BE2C (cell line): ENCODE measurements around the gene EML6.
A peak's percentile ranks its signal among the peaks of the same experiment; 100 is the strongest.

Experiments
- DNase-seq: peaks from one replicate; pipeline ENCODE4 v3.0.0-alpha.2; 2020
- H3K27me3 ChIP-seq: fragments of 250-450 bp; sonication (Bioruptor Pico); 2 replicates; pipeline ENCODE4 v1.5.1; 2020; ENCODE audit warnings: mild to moderate bottlenecking
- H3K36me3 ChIP-seq: fragments of 250-450 bp; sonication (Bioruptor Pico); 2 replicates; pipeline ENCODE4 v1.5.1; 2020; ENCODE audit warnings: mild to moderate bottlenecking
- H3K4me1 ChIP-seq: fragments of 250-450 bp; sonication (Bioruptor Pico); 2 replicates; pipeline ENCODE4 v1.5.1; 2020
- H3K4me3 ChIP-seq: 2 replicates; pipeline ENCODE4 v1.5.1; 2011; ENCODE audit warnings: low read depth, low read length
- H3K9me3 ChIP-seq: fragments of 250-450 bp; sonication (Bioruptor Pico); 2 replicates; pipeline ENCODE4 v1.5.1; 2020
- CTCF ChIP-seq: IDR thresholded peaks from 2 replicates; pipeline ENCODE4 v1.5.1; 2012; ENCODE audit warnings: mild to moderate bottlenecking, low read depth, low read length

The EML6 gene

GRCh38 chr2:55011831-55012671 is 288.6 kb downstream of the EML6 start:
- TF ChIP-seq CTCF, result no peak
- no peaks in the 10 kb centered on the region for H3K9me3 ChIP-seq
- no peaks in the 10 kb centered on the region for H3K36me3 ChIP-seq
- H3K4me1 ChIP-seq, result peaks cover 4% of the 10 kb centered on the region
- H3K4me3 ChIP-seq, result no peak overlapping the region
- no peaks in the 10 kb centered on the region for H3K27me3 ChIP-seq
- no peak for DNase-seq

- no peak overlapping the region for H3K4me3 ChIP-seq
- DNase-seq, result no peak
- peaks cover 4% of the 10 kb centered on the region for H3K4me1 ChIP-seq
- H3K27me3 ChIP-seq, result no peaks in the 10 kb centered on the region
- no peak for TF ChIP-seq CTCF
- no peaks in the 10 kb centered on the region for H3K36me3 ChIP-seq
- no peaks in the 10 kb centered on the region for H3K9me3 ChIP-seq
Measured at GRCh38 chr2:55012672-55013484, 289.4 kb downstream of the EML6 start.

GRCh38 chr2:55013936-55014335 is 290.5 kb downstream of the EML6 start:
- Histone ChIP-seq H3K9me3 (no peaks in the 10 kb centered on the region), H3K27me3 (no peaks in the 10 kb centered on the region), H3K4me3 (no peak overlapping the region), H3K4me1 (peaks cover 4% of the 10 kb centered on the region), H3K36me3 (no peaks in the 10 kb centered on the region)
- DNase-seq, result no peak
- no peak for TF ChIP-seq CTCF

GRCh38 chr2:55014962-55015939 is 291.8 kb downstream of the EML6 start:
- DNase-seq, result peak; percentile 51
- H3K4me3 ChIP-seq, result no peak overlapping the region
- peak; percentile 72 for TF ChIP-seq CTCF
- peaks cover under 1% of the 10 kb centered on the region for H3K4me1 ChIP-seq
- no peaks in the 10 kb centered on the region for H3K36me3 ChIP-seq
- H3K9me3 ChIP-seq, result no peaks in the 10 kb centered on the region
- H3K27me3 ChIP-seq, result no peaks in the 10 kb centered on the region

GRCh38 chr2:55017428-55017827 is 294.0 kb downstream of the EML6 start:
- Histone ChIP-seq H3K4me1 (no peaks in the 10 kb centered on the region), H3K27me3 (no peaks in the 10 kb centered on the region), H3K9me3 (no peaks in the 10 kb centered on the region), H3K36me3 (no peaks in the 10 kb centered on the region), H3K4me3 (no peak overlapping the region)
- no peak for DNase-seq
- TF ChIP-seq CTCF, result no peak
